A549 (cell line): ENCODE measurements around the gene SLF2. TPM values are rescaled to one million over a fixed set of nuclear protein-coding genes. Genes with fewer than 3 reads are reported as not detected.

Source experiments
- ATAC-seq, 2 experiments: fragments of 200-7000 bp in 1 of 2; fragments of >200 bp in 1 of 2; cut with Nextera tagmentation in 1 of 2; cut with Tn5 transposase in 1 of 2; 3 replicates each; pipeline versions ENCODE4 v1.8.0 to v1.9.1; 2018 to 2020; ENCODE audit warnings: mild to moderate bottlenecking in 1 of 2, moderate library complexity in 1 of 2
- CTCF ChIA-PET: fragments of 300-600 bp; sonication (Branson Sonifier 250); formaldehyde crosslinking; extraction: SDS; loops from one replicate; lab custom pipeline; 2021; ENCODE audit warnings: antibody characterized with exemption, inconsistent platforms; lab: Yijun Ruan, JAX
- POLR2A ChIA-PET: fragments of 350-600 bp; formaldehyde crosslinking; extraction: SDS; loops from one replicate; lab custom pipeline; 2021; ENCODE audit warnings: antibody characterized with exemption, inconsistent platforms; lab: Yijun Ruan, JAX
- DNase-seq, 2 experiments: peaks; one replicate each; pipeline versions ENCODE4 v3.0.0 to v3.0.0-alpha.2; 2011 to 2016; ENCODE audit warnings: low read depth in 1 of 2, low spot score in 1 of 2
- FAIRE-seq: peaks from 2 replicates; lab custom pipeline; 2011; peaks lifted over from hg19 to GRCh38; lab: Jason Lieb, UNC
- H3K27ac ChIP-seq, 2 experiments: fragments of >200 bp; sonication (Bioruptor Twin); formaldehyde crosslinking; 3 replicates each; pipeline ENCODE4 v1.5.1; 2016 to 2017
- H3K4me1 ChIP-seq: fragments of >200 bp; sonication (Bioruptor Twin); formaldehyde crosslinking; 3 replicates; pipeline ENCODE4 v1.6.1; 2016
- H3K4me2 ChIP-seq: fragments of >200 bp; sonication (Bioruptor Twin); formaldehyde crosslinking; 3 replicates; pipeline ENCODE4 v1.6.1; 2016
- H3K4me3 ChIP-seq: fragments of >200 bp; sonication (Bioruptor Twin); formaldehyde crosslinking; 3 replicates; pipeline ENCODE4 v1.5.1; 2016
- H3K9me3 ChIP-seq: fragments of >200 bp; sonication (Bioruptor Twin); formaldehyde crosslinking; 3 replicates; pipeline ENCODE4 v1.6.1; 2016
- BHLHE40 ChIP-seq: IDR thresholded peaks from 2 replicates; pipeline ENCODE4 v1.6.1; 2012; ENCODE audit warnings: low read depth, low read length, inconsistent platforms
- CTCF ChIP-seq: fragments of >200 bp; sonication (Bioruptor Twin); formaldehyde crosslinking; IDR thresholded peaks from 3 replicates; pipeline ENCODE4 v1.5.1; 2016
- EHMT2 ChIP-seq: fragments of 200-600 bp; sonication (generic); IDR thresholded peaks from 2 replicates; pipeline ENCODE4 v1.6.1; 2016; ENCODE audit warnings: antibody characterized with exemption, low read depth, mild to moderate bottlenecking, moderate library complexity
- EP300 ChIP-seq, 2 experiments: fragments of >200 bp; sonication (Bioruptor Twin); formaldehyde crosslinking; IDR thresholded peaks; 2 replicates in 1 of 2; 3 replicates in 1 of 2; pipeline ENCODE4 v1.6.1; 2016 to 2017
- FOSB ChIP-seq: fragments of 250-450 bp; sonication (Bioruptor Pico); IDR thresholded peaks from 2 replicates; pipeline ENCODE4 v1.5.0; 2020; ENCODE audit warnings: mild to moderate bottlenecking, moderate library complexity
- FOSL2 ChIP-seq, 2 experiments: fragments of 450-650 bp in 1 of 2; fragments of >200 bp in 1 of 2; sonication (Bioruptor Twin) in 1 of 2; formaldehyde crosslinking; IDR thresholded peaks; 2 replicates each; pipeline versions ENCODE4 v1.5.0 to v1.6.1; 2016 to 2020; ENCODE audit warnings: mild to moderate bottlenecking in 1 of 2, moderate library complexity in 1 of 2
- GATA3 ChIP-seq: IDR thresholded peaks from 2 replicates; pipeline ENCODE4 v1.6.1; 2012; ENCODE audit warnings: borderline replicate concordance
- HDAC2 ChIP-seq: fragments of 200-600 bp; sonication (generic); IDR thresholded peaks from 2 replicates; pipeline ENCODE4 v1.6.1; 2016
- HES2 ChIP-seq: fragments of >200 bp; sonication (Bioruptor Twin); formaldehyde crosslinking; IDR thresholded peaks from 2 replicates; pipeline ENCODE4 v1.6.1; 2016
- JUN ChIP-seq, 2 experiments: fragments of >200 bp; sonication (Bioruptor Twin); formaldehyde crosslinking; IDR thresholded peaks; 2 replicates in 1 of 2; 3 replicates in 1 of 2; pipeline ENCODE4 v1.6.1; 2016 to 2017
- MAFK ChIP-seq: fragments of 450-650 bp; IDR thresholded peaks from 2 replicates; pipeline ENCODE4 v1.6.1; 2014; ENCODE audit not compliant: partially characterized antibody
- MYC ChIP-seq: IDR thresholded peaks from 2 replicates; pipeline ENCODE4 v1.6.1; 2012; ENCODE audit warnings: mild to moderate bottlenecking, inconsistent platforms, low read length, improper control_type of control experiment, borderline replicate concordance
- NFE2L2 ChIP-seq: fragments of 150-350 bp; conservative IDR thresholded peaks from 2 replicates; pipeline ENCODE4 v1.6.1; 2014; ENCODE audit warnings: low read length
- PHF8 ChIP-seq: fragments of 200-600 bp; sonication (generic); IDR thresholded peaks from 2 replicates; pipeline ENCODE4 v1.6.1; 2016; ENCODE audit warnings: low read depth, mild to moderate bottlenecking, antibody characterized with exemption, moderate library complexity, borderline replicate concordance
- POLR2A ChIP-seq: IDR thresholded peaks from 2 replicates; pipeline ENCODE4 v1.6.1; 2012; ENCODE audit warnings: mild to moderate bottlenecking, low read length
- RAD21 ChIP-seq, 2 experiments: fragments of >200 bp in 1 of 2; sonication (Bioruptor Twin) in 1 of 2; formaldehyde crosslinking in 1 of 2; IDR thresholded peaks in 1 of 2; conservative IDR thresholded peaks in 1 of 2; 2 replicates in 1 of 2; 3 replicates in 1 of 2; pipeline ENCODE4 v1.6.1; 2012 to 2018; ENCODE audit warnings: inconsistent platforms in 1 of 2
- RCOR1 ChIP-seq: fragments of 150-350 bp; IDR thresholded peaks from 2 replicates; pipeline ENCODE4 v1.6.1; 2014; ENCODE audit warnings: antibody characterized with exemption, low read length, low read depth
- SMC3 ChIP-seq: fragments of >200 bp; sonication (Bioruptor Twin); formaldehyde crosslinking; IDR thresholded peaks from 3 replicates; pipeline ENCODE4 v1.6.1; 2018; ENCODE audit warnings: inconsistent platforms
- ZC3H11A ChIP-seq: fragments of 450-650 bp; IDR thresholded peaks from 2 replicates; pipeline ENCODE4 v1.6.1; 2014; ENCODE audit warnings: antibody characterized with exemption, mild to moderate bottlenecking
- ZFP36 ChIP-seq: fragments of 450-650 bp; IDR thresholded peaks from 2 replicates; pipeline ENCODE4 v1.6.1; 2014; ENCODE audit warnings: borderline replicate concordance; ENCODE audit not compliant: partially characterized antibody
- ZNF302 ChIP-seq: fragments of 250-450 bp; sonication (Bioruptor Pico); IDR thresholded peaks from 2 replicates; pipeline ENCODE4 v1.9.0; 2021; ENCODE audit warnings: inconsistent platforms, mild to moderate bottlenecking, moderate library complexity
- ZSCAN20 ChIP-seq: fragments of 250-450 bp; sonication (Bioruptor Pico); IDR thresholded peaks from 2 replicates; pipeline ENCODE4 v1.8.0; 2022; ENCODE audit warnings: mild to moderate bottlenecking, moderate library complexity
- WGBS: methylation state at CpG from one replicate; pipeline ENCODE4 v1.1.6; 2017; ENCODE audit errors: missing lambda C conversion rate; 5-methylcytosine and 5-hydroxymethylcytosine counted together
- polyA plus RNA-seq, 4 experiments: library from polyadenylated mRNA; depleted of rRNA in 3 of 4; stranded (reverse); fragments of >200 nt; fragmentation: RNase III in 1 of 4; extraction: RNeasy Plus Mini Kit Qiagen cat#74134 plus additional on column Dnase treatment in 1 of 4; gene quantifications; 2 replicates in 3 of 4; 3 replicates in 1 of 4; pipeline ENCODE4 v1.2.3, GENCODE V29; 2011 to 2017
- TF ChIP-seq, protein P1 (sequence below): IDR thresholded peaks from 2 replicates; pipeline ENCODE4 v1.6.1; 2012; ENCODE audit warnings: low read depth, borderline replicate concordance
- TF ChIP-seq, protein P2 (sequence below): fragments of 250-450 bp; sonication (Bioruptor Pico); IDR thresholded peaks from 2 replicates; pipeline ENCODE4 v1.5.0; 2021; ENCODE audit warnings: mild to moderate bottlenecking, moderate library complexity, borderline replicate concordance
- TF ChIP-seq, protein P3 (sequence below): IDR thresholded peaks from 2 replicates; pipeline ENCODE4 v1.6.1; 2012

Gene SLF2
- polyA plus RNA-seq, 2 of the 4 experiments (the other 2 are of a cell fraction), result 13.0 to 16.6 TPM

DNA sequence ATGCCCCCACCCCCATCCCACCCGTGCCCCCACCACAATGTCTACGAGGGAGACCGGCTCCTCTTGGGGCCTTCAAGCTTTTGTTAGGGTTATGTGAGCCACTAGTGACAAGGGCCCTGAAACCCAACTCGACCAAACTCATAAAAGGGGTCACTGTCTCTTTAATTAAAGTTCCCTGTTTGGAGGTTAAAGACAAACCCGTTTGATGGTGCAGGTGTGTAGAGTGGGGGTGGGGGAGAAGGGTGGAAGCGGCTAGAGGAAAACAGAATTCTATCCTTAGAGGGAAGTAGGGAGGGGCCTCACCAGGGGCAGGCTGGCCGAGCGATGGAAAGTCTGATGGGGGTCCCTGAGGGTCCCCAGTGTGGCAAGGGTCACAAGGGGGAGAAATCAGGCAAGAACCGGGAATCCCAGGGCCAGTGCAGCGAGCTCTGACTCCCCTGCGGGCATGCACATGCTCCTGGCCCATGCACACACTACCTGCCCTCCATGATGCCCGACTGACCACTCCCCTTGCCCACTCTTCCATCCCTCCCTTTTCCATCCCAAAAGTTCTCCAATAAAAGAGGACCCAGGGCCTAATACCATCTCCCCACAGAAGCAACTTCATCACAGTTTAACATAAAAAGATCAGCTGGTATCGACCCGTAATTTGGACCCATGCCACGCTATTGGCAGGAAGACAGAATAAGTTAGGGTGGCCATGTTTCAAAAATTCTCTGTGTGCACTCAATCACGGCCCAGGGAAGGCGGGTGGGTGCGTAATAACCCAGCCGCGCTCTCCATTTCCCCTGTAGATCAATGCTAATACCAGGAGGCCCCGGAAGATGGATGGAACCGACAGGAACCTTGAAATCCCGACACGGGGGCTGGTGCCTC is 35.9 kb upstream of the SLF2 start:
- WGBS, result 65% methylated on average over 24 of the region's 24 CpGs
- ATAC-seq (no peak), DNase-seq (no peak), FAIRE-seq (no peak)
- H3K27ac ChIP-seq, result no peak overlapping the region
- CTCF ChIA-PET, result interaction anchor here (1.5 to 15.9 kb wide), 7 partner anchors 12 to 311 kb away, joined by 4 to 289 read pairs (median 36); partner anchors contain the start of gene PAX2
- TF ChIP-seq ZSCAN20 (CRISPR knock-in tag) (no peak), FOSL2 (IDR thresholded peaks at IDR 0.05) (no peak), FOSL2 (CRISPR knock-in tag; IDR thresholded peaks at IDR 0.05) (no peak), EHMT2 (no peak), RAD21 (conservative IDR thresholded peaks at IDR 0.05 in 1 of 2, IDR thresholded peaks at IDR 0.05 in 1 of 2) (no peak), SMC3 (no peak), NFE2L2 (no peak), MYC (no peak), GATA3 (no peak), FOSB (CRISPR knock-in tag) (no peak), MAFK (no peak), CTCF (no peak), HES2 (no peak), HDAC2 (no peak), PHF8 (no peak), RCOR1 (no peak), ZNF302 (CRISPR knock-in tag) (no peak), POLR2A (no peak)
- TF ChIP-seq, protein P1, sequence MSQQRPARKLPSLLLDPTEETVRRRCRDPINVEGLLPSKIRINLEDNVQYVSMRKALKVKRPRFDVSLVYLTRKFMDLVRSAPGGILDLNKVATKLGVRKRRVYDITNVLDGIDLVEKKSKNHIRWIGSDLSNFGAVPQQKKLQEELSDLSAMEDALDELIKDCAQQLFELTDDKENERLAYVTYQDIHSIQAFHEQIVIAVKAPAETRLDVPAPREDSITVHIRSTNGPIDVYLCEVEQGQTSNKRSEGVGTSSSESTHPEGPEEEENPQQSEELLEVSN, result no peak
- TF ChIP-seq, protein P2, sequence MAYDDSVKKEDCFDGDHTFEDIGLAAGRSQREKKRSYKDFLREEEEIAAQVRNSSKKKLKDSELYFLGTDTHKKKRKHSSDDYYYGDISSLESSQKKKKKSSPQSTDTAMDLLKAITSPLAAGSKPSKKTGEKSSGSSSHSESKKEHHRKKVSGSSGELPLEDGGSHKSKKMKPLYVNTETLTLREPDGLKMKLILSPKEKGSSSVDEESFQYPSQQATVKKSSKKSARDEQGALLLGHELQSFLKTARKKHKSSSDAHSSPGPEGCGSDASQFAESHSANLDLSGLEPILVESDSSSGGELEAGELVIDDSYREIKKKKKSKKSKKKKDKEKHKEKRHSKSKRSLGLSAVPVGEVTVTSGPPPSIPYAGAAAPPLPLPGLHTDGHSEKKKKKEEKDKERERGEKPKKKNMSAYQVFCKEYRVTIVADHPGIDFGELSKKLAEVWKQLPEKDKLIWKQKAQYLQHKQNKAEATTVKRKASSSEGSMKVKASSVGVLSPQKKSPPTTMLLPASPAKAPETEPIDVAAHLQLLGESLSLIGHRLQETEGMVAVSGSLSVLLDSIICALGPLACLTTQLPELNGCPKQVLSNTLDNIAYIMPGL (CRISPR knock-in tag), result no peak
- TF ChIP-seq, protein P3, sequence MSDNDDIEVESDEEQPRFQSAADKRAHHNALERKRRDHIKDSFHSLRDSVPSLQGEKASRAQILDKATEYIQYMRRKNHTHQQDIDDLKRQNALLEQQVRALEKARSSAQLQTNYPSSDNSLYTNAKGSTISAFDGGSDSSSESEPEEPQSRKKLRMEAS, result no peak
- peaks cover 22% of the 10 kb centered on the region; the same call in 2 of the 3 replicates for H3K4me1 ChIP-seq
- POLR2A ChIA-PET, result no interaction called here
- no peak overlapping the region for H3K4me3 ChIP-seq
- H3K4me2 ChIP-seq, result no peak overlapping the region
- no peaks in the 10 kb centered on the region for H3K9me3 ChIP-seq

GRCh38 chr10:100877461-100877850 is 35.3 kb upstream of the SLF2 start:
- FAIRE-seq, result no peak
- no peaks in the 10 kb centered on the region for H3K9me3 ChIP-seq
- WGBS, result 81% methylated on average over 11 of the region's 11 CpGs
- no peak overlapping the region for H3K4me2 ChIP-seq
- ATAC-seq, result no peak
- DNase-seq, result no peak
- CTCF ChIA-PET, result interaction anchor here (1.0 to 15.9 kb wide), 26 partner anchors 11 to 444 kb away, joined by 3 to 289 read pairs (median 8); partner anchors contain the start of gene PAX2
- H3K4me1 ChIP-seq, result peaks cover 21% of the 10 kb centered on the region; the same call in 2 of the 3 replicates
- H3K4me3 ChIP-seq, result no peak overlapping the region
- POLR2A ChIA-PET, result no interaction called here
- no peak overlapping the region for H3K27ac ChIP-seq
- TF ChIP-seq, protein P2 (CRISPR knock-in tag), result no peak
- TF ChIP-seq JUN (IDR thresholded peaks at IDR 0.05) (no peak), CTCF (no peak), EP300 (IDR thresholded peaks at IDR 0.05) (no peak), BHLHE40 (no peak), ZNF302 (CRISPR knock-in tag) (no peak), ZFP36 (no peak), ZC3H11A (no peak)
- TF ChIP-seq, protein P1, result no peak
